OCI-LY7 (cell line): ENCODE results near the gene ACP4. TPM values are rescaled to one million over a fixed set of nuclear protein-coding genes. Genes with fewer than 3 reads are reported as not detected.
"Not testable (repeated sequence)": the region's sequence is repeated elsewhere in the genome, so short reads cannot be mapped to it uniquely, and the experiment has no call there.

Source experiments
- BruUV-seq: library from RNA; stranded (reverse); fragments of 400-500 nt; replicated peaks from 2 replicates; lab custom pipeline; 2021; lab: Mats Ljungman, UMichigan
- CTCF ChIA-PET: fragments of 300-600 bp; sonication (Branson Sonifier 250); formaldehyde crosslinking; loops from one replicate; lab custom pipeline; 2022; ENCODE audit warnings: antibody characterized with exemption; ENCODE audit not compliant: unreplicated experiment; lab: Charles Lee
- POLR2A ChIA-PET: fragments of 300-600 bp; sonication (Branson Sonifier 250); formaldehyde crosslinking; loops from one replicate; lab custom pipeline; 2022; ENCODE audit warnings: antibody characterized with exemption; lab: Charles Lee
- DNase-seq: peaks from one replicate; pipeline ENCODE4 v3.0.0-alpha.2; 2015; ENCODE audit warnings: low spot score
- H2AFZ ChIP-seq: fragments of 200-600 bp; sonication (generic), shearing (Covaris generic); 2 replicates; pipeline ENCODE4 v1.6.1; 2014; ENCODE audit warnings: mild to moderate bottlenecking, antibody characterized with exemption, low read length, moderate library complexity
- H3K27ac ChIP-seq: fragments of 200-600 bp; sonication (generic); 2 replicates; pipeline ENCODE4 v1.5.1; 2014; ENCODE audit warnings: mixed run types, low read depth, mild to moderate bottlenecking, moderate library complexity, low read length, inconsistent platforms; ENCODE audit not compliant: poor library complexity, severe bottlenecking
- H3K36me3 ChIP-seq: fragments of 200-600 bp; sonication (generic); 2 replicates; pipeline ENCODE4 v1.6.1; 2014; ENCODE audit warnings: mild to moderate bottlenecking, antibody characterized with exemption, low read length, moderate library complexity, mixed read lengths; ENCODE audit not compliant: insufficient read depth
- H3K4me1 ChIP-seq: fragments of 200-600 bp; sonication (generic); 2 replicates; pipeline ENCODE4 v1.5.1; 2014; ENCODE audit warnings: mild to moderate bottlenecking, low read length; ENCODE audit not compliant: insufficient read depth, poor library complexity, severe bottlenecking
- H3K4me2 ChIP-seq: fragments of 200-600 bp; sonication (generic); 2 replicates; pipeline ENCODE4 v1.6.1; 2014; ENCODE audit warnings: mild to moderate bottlenecking, low read length
- H3K4me3 ChIP-seq: fragments of 200-600 bp; sonication (generic); 2 replicates; pipeline ENCODE4 v1.5.1; 2014; ENCODE audit warnings: mild to moderate bottlenecking, low read depth, low read length; ENCODE audit not compliant: poor library complexity, severe bottlenecking
- H3K79me2 ChIP-seq: fragments of 200-600 bp; sonication (generic); 2 replicates; pipeline ENCODE4 v1.6.1; 2016; ENCODE audit warnings: low read depth, mild to moderate bottlenecking, low read length, moderate library complexity, mixed read lengths; ENCODE audit not compliant: insufficient read depth
- H3K9me2 ChIP-seq: fragments of 200-600 bp; sonication (generic); 2 replicates; pipeline ENCODE4 v1.6.1; 2016; ENCODE audit warnings: mild to moderate bottlenecking, low read length, mixed read lengths; ENCODE audit not compliant: insufficient read depth
- H3K9me3 ChIP-seq: fragments of 200-600 bp; sonication (generic); 2 replicates; pipeline ENCODE4 v1.6.1; 2014; ENCODE audit warnings: mild to moderate bottlenecking, mixed run types, low read length, mixed read lengths
- H4K20me1 ChIP-seq: fragments of 200-600 bp; sonication (generic); 2 replicates; pipeline ENCODE4 v1.6.1; 2014; ENCODE audit warnings: mild to moderate bottlenecking, antibody characterized with exemption, low read length, moderate library complexity, mixed read lengths; ENCODE audit not compliant: insufficient read depth
- EZH2phosphoT487 ChIP-seq: fragments of 200-600 bp; sonication (generic); IDR thresholded peaks from 2 replicates; pipeline ENCODE4 v1.6.1; 2018; ENCODE audit warnings: low read depth, borderline replicate concordance, mild to moderate bottlenecking, mixed run types, antibody characterized with exemption, low read length, moderate library complexity, mixed read lengths
- intact Hi-C: fragments of 100-400 bp; cut with micrococcal nuclease; formaldehyde crosslinking; loops from one replicate; pipeline ENCODE4 v1.10.0; 2022; ENCODE audit not compliant: unreplicated experiment
- total RNA-seq, 2 experiments: library from RNA; depleted of rRNA in 1 of 2; stranded (reverse); fragments of >200 nt in 1 of 2; shearing (Covaris generic) in 1 of 2; gene quantifications; 2 replicates each; pipeline ENCODE4 v1.2.3, GENCODE V29; 2014 to 2022
- TF ChIP-seq, protein P1 (sequence below): fragments of 200-600 bp; sonication (generic); conservative IDR thresholded peaks from 2 replicates; pipeline ENCODE4 v1.5.1; 2014; ENCODE audit warnings: mild to moderate bottlenecking, antibody characterized with exemption, low read length, moderate library complexity, mixed read lengths

ACP4 gene
- total RNA-seq, 2 experiments from 2014 or later = not detected

DNA sequence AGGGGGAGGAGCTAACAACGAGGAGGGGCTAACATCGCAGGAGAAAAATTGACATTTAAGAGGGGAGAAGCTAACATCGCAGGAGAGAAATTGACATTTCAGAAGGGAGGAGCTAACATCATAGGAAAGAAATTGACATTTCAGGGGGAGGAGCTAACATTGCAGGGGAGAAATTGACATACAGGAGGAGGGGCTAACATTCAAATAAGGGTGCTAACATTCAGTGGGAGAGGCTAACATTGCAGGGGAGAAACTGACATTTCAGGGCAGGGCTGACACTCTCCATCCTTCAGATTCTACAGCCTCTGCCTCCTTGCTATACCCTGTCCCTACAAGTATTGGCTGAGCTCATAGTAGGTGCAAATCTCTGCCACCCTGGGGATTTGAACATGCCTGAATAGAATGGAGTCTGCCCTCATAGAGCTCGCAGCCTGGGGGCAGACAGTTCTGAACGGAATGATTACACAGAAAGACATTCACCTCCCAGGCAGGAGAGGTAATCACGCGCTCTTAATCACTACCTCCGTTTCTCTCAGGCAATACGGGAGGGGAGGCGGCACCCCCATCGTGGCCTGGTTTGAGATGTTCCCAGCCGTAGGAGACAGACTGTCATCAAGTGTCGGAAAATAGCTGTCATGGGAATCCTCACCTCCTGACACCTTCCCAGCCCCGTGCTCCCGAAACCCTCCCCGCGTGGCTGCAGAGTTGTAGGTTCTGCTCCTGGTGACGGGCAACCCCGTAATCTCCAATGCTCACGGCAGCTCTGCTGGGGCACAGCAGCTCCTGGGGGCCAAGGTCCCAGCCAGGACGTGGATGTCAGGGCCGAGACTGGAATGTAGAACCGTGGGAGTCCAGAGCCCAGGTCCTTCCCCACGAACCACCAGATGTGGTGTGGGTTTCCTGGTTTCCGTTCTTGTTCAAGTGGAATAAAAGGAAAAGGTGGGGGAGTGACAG is 10.4 kb upstream of the ACP4 start:
- ChIA-PET POLR2A (no interaction called here), CTCF (no interaction called here)
- Histone ChIP-seq H4K20me1 (no peaks in the 10 kb centered on the region), H3K9me3 (no peaks in the 10 kb centered on the region), H3K4me2 (no peak overlapping the region), H2AFZ (no peak overlapping the region), H3K36me3 (no peaks in the 10 kb centered on the region), H3K79me2 (no peaks in the 10 kb centered on the region), H3K27ac (no peak overlapping the region), H3K9me2 (no peaks in the 10 kb centered on the region), H3K4me3 (no peak overlapping the region), H3K4me1 (no peaks in the 10 kb centered on the region)
- no peak for DNase-seq
- BruUV-seq = no TSS peak
- intact Hi-C loops = loop anchor here (5.0 to 10.0 kb wide), 4 partner anchors 143 to 415 kb away; partner anchors contain the start of gene NAPSA
- TF ChIP-seq EZH2phosphoT487 = no peak
- TF ChIP-seq, protein P1, sequence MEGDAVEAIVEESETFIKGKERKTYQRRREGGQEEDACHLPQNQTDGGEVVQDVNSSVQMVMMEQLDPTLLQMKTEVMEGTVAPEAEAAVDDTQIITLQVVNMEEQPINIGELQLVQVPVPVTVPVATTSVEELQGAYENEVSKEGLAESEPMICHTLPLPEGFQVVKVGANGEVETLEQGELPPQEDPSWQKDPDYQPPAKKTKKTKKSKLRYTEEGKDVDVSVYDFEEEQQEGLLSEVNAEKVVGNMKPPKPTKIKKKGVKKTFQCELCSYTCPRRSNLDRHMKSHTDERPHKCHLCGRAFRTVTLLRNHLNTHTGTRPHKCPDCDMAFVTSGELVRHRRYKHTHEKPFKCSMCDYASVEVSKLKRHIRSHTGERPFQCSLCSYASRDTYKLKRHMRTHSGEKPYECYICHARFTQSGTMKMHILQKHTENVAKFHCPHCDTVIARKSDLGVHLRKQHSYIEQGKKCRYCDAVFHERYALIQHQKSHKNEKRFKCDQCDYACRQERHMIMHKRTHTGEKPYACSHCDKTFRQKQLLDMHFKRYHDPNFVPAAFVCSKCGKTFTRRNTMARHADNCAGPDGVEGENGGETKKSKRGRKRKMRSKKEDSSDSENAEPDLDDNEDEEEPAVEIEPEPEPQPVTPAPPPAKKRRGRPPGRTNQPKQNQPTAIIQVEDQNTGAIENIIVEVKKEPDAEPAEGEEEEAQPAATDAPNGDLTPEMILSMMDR = no peak

DNA sequence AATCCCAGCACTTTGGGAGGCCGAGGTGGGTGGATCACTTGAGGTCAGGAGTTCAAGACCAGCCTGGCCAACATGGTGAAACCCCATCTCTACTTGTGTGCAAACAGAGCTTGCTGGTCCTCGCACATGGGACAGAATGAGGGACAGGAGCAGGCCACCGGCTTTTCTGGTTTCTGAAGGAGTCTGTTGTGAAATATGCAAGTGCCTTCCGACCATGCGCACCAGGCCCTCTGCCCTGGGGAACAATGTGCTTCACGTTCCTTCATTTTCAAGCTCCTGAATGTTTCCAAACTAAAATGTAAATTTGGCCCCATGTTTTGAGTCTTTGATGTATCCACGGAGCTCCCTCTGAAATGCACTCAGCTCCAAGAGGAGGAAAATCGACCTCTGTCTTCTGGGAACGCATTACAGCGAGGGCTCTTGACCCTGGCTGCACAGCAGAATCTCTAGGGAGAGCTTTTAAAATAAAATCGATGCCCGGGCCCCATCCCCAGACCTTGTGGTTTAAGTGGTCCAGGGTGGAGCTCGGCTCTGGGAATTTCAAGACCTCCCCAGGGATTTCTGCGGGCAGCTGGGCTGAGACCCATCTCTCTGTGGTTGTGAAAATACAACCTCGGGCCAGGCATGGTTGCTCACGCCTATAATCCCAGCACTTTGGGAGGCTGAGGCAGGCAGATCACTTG is 9.3 kb upstream of the ACP4 start:
- no peaks in the 10 kb centered on the region for H3K4me1 ChIP-seq
- no peaks in the 10 kb centered on the region for H4K20me1 ChIP-seq
- no peak overlapping the region for H2AFZ ChIP-seq
- no TSS peak for BruUV-seq
- no peaks in the 10 kb centered on the region for H3K79me2 ChIP-seq
- ChIA-PET POLR2A (interaction anchor here (0.6 kb wide), 1 partner anchor 10 kb away, joined by 3 read pairs; the partner anchor contains the start of gene GPR32), CTCF (no interaction called here)
- H3K36me3 ChIP-seq = no peaks in the 10 kb centered on the region
- H3K27ac ChIP-seq = no peak overlapping the region
- no peak for TF ChIP-seq EZH2phosphoT487
- TF ChIP-seq, protein P1 = no peak
- no peak for DNase-seq
- no peak overlapping the region for H3K4me2 ChIP-seq
- H3K4me3 ChIP-seq = no peak overlapping the region
- H3K9me3 ChIP-seq = no peaks in the 10 kb centered on the region
- H3K9me2 ChIP-seq = no peaks in the 10 kb centered on the region
- intact Hi-C loops = loop anchor here (5.0 to 10.0 kb wide), 4 partner anchors 141 to 416 kb away; partner anchors contain the start of gene NAPSA

DNA sequence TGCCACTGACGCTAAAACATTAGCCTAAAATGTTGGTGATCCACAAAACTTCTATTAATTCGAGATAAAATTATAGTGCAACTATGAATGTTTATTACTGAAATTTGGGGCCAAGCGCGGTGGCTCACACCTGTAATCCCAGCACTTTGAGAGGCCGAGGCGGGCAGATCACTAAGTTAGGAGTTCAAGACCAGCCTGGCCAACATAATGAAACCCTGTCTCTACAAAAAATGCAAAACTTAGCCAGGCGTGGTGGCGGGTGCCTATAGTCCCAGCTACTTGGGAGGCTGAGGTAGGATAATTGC is 6.4 kb upstream of the ACP4 start:
- H3K4me2 ChIP-seq, H3K4me1 ChIP-seq, H3K36me3 ChIP-seq, H4K20me1 ChIP-seq, H3K9me2 ChIP-seq, H3K27ac ChIP-seq, POLR2A ChIA-PET, BruUV-seq, DNase-seq, CTCF ChIA-PET, H3K4me3 ChIP-seq, H2AFZ ChIP-seq, H3K9me3 ChIP-seq, H3K79me2 ChIP-seq: not testable (repeated sequence)
- intact Hi-C loops = loop anchor here (1.0 to 10.0 kb wide), 6 partner anchors 78 to 419 kb away; partner anchors contain the start of gene NAPSA
